Neural crest cell (in vitro differentiated cells): Measurements from ENCODE around the gene ANKRD20A1. TPM values are rescaled to one million over a fixed set of nuclear protein-coding genes. Genes with fewer than 3 reads are reported as not detected.
"Not testable (repeated sequence)": the region's sequence is repeated elsewhere in the genome, so short reads cannot be mapped to it uniquely, and the experiment has no call there.

ENCODE experiments used
- DNase-seq: peaks from one replicate; pipeline ENCODE4 v3.0.0; 2021; ENCODE audit warnings: low read depth, mixed read lengths, low spot score
- H3K27ac Mint-ChIP-seq: one replicate; pipeline ENCODE4 v1.8.0; 2021; ENCODE audit warnings: mild to moderate bottlenecking, mixed read lengths; ENCODE audit not compliant: unreplicated experiment
- H3K27me3 Mint-ChIP-seq: 2 replicates; pipeline ENCODE4 v1.8.0; 2021; ENCODE audit warnings: low read depth, mild to moderate bottlenecking, mixed read lengths
- H3K36me3 Mint-ChIP-seq: 2 replicates; pipeline ENCODE4 v1.8.0; 2021; ENCODE audit warnings: low read depth, mild to moderate bottlenecking, mixed read lengths
- H3K4me1 Mint-ChIP-seq: 2 replicates; pipeline ENCODE4 v1.8.0; 2021; ENCODE audit warnings: mixed read lengths
- H3K4me3 Mint-ChIP-seq: one replicate; pipeline ENCODE4 v1.8.0; 2021; ENCODE audit warnings: mild to moderate bottlenecking, mixed read lengths
- H3K9me3 Mint-ChIP-seq: 2 replicates; pipeline ENCODE4 v1.8.0; 2021; ENCODE audit warnings: mixed read lengths
- long read RNA-seq: library from polyadenylated mRNA; unstranded; transcript quantifications from one replicate; pipeline ENCODE4 v2.0.0, GENCODE V29; 2020
- total RNA-seq: library from RNA; stranded (reverse); gene quantifications from 2 replicates; pipeline ENCODE4 v1.2.1, GENCODE V29; 2021

ANKRD20A1 gene
- total RNA-seq = 1.4 and 1.6 TPM in 2 replicates
- long read RNA-seq = 0 reads

- H3K36me3 Mint-ChIP-seq, H3K27ac Mint-ChIP-seq, H3K9me3 Mint-ChIP-seq, H3K4me3 Mint-ChIP-seq, H3K27me3 Mint-ChIP-seq, DNase-seq, H3K4me1 Mint-ChIP-seq: not testable (repeated sequence)
Observed at GRCh38 chr9:67858871-67859270, at the start of gene ANKRD20A1. Gene ANKRD20A1, plus strand, starts transcription at chr9:67858931. Its CDS starts 496 bp downstream, at chr9:67859427.

GRCh38 chr9:67832088-67832487 is 26.6 kb upstream of the ANKRD20A1 start:
- not testable (repeated sequence) for H3K4me1 Mint-ChIP-seq, H3K9me3 Mint-ChIP-seq, H3K36me3 Mint-ChIP-seq, DNase-seq, H3K27ac Mint-ChIP-seq, H3K4me3 Mint-ChIP-seq
- peaks cover 15% of the 10 kb centered on the region for H3K27me3 Mint-ChIP-seq
